GM12878 (cell line): ENCODE data around the gene LY6G5C. TPM values are rescaled to one million over a fixed set of nuclear protein-coding genes. Genes with fewer than 3 reads are reported as not detected.

ENCODE experiments used
- BHLHE40 ChIP-seq, 2 experiments: fragments of 450-650 bp in 1 of 2; IDR thresholded peaks; 2 replicates each; pipeline ENCODE4 v1.6.1; 2011 to 2017; ENCODE audit warnings: low read depth in 2 of 2, borderline replicate concordance in 1 of 2, improper control_type of control experiment in 1 of 2, low read length in 1 of 2, mild to moderate bottlenecking in 1 of 2
- BMI1 ChIP-seq: fragments of 450-650 bp; IDR thresholded peaks from 2 replicates; pipeline ENCODE4 v1.6.1; 2016; ENCODE audit warnings: mild to moderate bottlenecking, moderate library complexity, borderline replicate concordance
- EGR1 ChIP-seq, 2 experiments: IDR thresholded peaks; 1 replicate in 1 of 2; 2 replicates in 1 of 2; pipeline ENCODE4 v1.6.1; 2011 to 2012; ENCODE audit warnings: low read depth in 2 of 2, low read length in 2 of 2, borderline replicate concordance in 1 of 2, mild to moderate bottlenecking in 1 of 2, moderate library complexity in 1 of 2
- HCFC1 ChIP-seq: fragments of 150-350 bp; IDR thresholded peaks from 2 replicates; pipeline ENCODE4 v1.6.1; 2014; ENCODE audit warnings: low read length
- MAX ChIP-seq: IDR thresholded peaks from 2 replicates; pipeline ENCODE4 v1.6.1; 2012; ENCODE audit warnings: low read depth, low read length, improper control_type of control experiment
- NFYB ChIP-seq: IDR thresholded peaks from 2 replicates; pipeline ENCODE4 v1.6.1; 2011; ENCODE audit warnings: low read depth, mild to moderate bottlenecking, low read length, improper control_type of control experiment, moderate library complexity; ENCODE audit not compliant: insufficient read depth
- NR2C2 ChIP-seq: IDR thresholded peaks from 2 replicates; pipeline ENCODE4 v1.6.1; 2011; ENCODE audit warnings: borderline replicate concordance, low read depth; ENCODE audit not compliant: control insufficient read depth, insufficient read length
- RCOR1 ChIP-seq: conservative IDR thresholded peaks from 2 replicates; pipeline ENCODE4 v1.6.1; 2012; ENCODE audit warnings: low read depth, low read length, improper control_type of control experiment
- TCF12 ChIP-seq: IDR thresholded peaks from 2 replicates; pipeline ENCODE4 v1.6.1; 2011; ENCODE audit warnings: low read depth, mild to moderate bottlenecking, low read length
- YBX1 ChIP-seq: fragments of 450-650 bp; IDR thresholded peaks from 2 replicates; pipeline ENCODE4 v1.6.1; 2016; ENCODE audit warnings: antibody characterized with exemption
- ZBTB4 ChIP-seq: fragments of 450-650 bp; formaldehyde crosslinking; IDR thresholded peaks from 2 replicates; pipeline ENCODE4 v1.4.0; 2022; ENCODE audit warnings: mild to moderate bottlenecking, moderate library complexity
- polyA plus RNA-seq, 11 experiments: library from polyadenylated mRNA; depleted of rRNA in 4 of 11; unstranded in 6 of 11; stranded (reverse) in 5 of 11; fragments of >200 nt; fragmentation: Nextera tagmentation in 4 of 11; fragmentation: Illumina TruSeq in 1 of 11; extraction: Ambion mirVana in 4 of 11; extraction: Trizol in 1 of 11; gene quantifications; 1 replicate in 1 of 11; 2 replicates in 10 of 11; pipeline versions ENCODE4 v1.2.1 to v1.2.3, GENCODE V29; 2011 to 2016; ENCODE audit warnings: inconsistent platforms in 2 of 11, missing spikeins in 2 of 11, low read depth in 1 of 11
- total RNA-seq, 4 experiments: library from RNA; depleted of rRNA in 3 of 4; stranded (reverse); fragments of >200 nt in 3 of 4; fragmentation: Illumina TruSeq in 1 of 4; extraction: Trizol in 1 of 4; gene quantifications; 2 replicates each; pipeline versions ENCODE4 v1.2.1 to v1.2.3, GENCODE V29; 2013 to 2021

Gene LY6G5C
- total and polyA plus RNA-seq, 10 of the 15 experiments (the other 5 are each of a cell fraction or from before 2014, with no cell fraction given): 0.76 to 6.1 (median 1.7) TPM

- no peak for TF ChIP-seq MAX
- TF ChIP-seq BMI1: no peak
- peak in 1 of 2 experiments; percentile 93; a peak in 2 of 3 replicates for TF ChIP-seq EGR1 (IDR thresholded peaks at IDR 0.05; ENCODE audit: borderline replicate concordance in 1 of 2, low read depth in 2 of 2, low read length in 2 of 2)
- no peak for TF ChIP-seq NR2C2
- peak in 1 of 2 experiments; percentile 30; a peak in 1 of 4 replicates for TF ChIP-seq BHLHE40 (IDR thresholded peaks at IDR 0.05; ENCODE audit: borderline replicate concordance in 1 of 2, low read depth in 2 of 2, low read length in 1 of 2)
- TF ChIP-seq TCF12: peak; percentile 73
- TF ChIP-seq RCOR1: no peak
- no peak for TF ChIP-seq ZBTB4
- peak; percentile 27 for TF ChIP-seq HCFC1
- TF ChIP-seq NFYB: no peak
- TF ChIP-seq YBX1: no peak
Observed at GRCh38 chr6:31660381-31661261, 20.2 kb downstream of the LY6G5C start, which contains the start of gene C6orf47 (continued).
